RWPE1 (cell line): ENCODE data around the gene RETN.
A peak's percentile ranks its signal among the peaks of the same experiment; 100 is the strongest.

Source experiments
- CTCF ChIA-PET: fragments of 350-600 bp; sonication (Branson Sonifier 250); formaldehyde crosslinking; extraction: SDS; loops from one replicate; lab custom pipeline; 2021; lab: Yijun Ruan, JAX
- POLR2A ChIA-PET: fragments of 400-600 bp; formaldehyde crosslinking; extraction: SDS; loops from one replicate; lab custom pipeline; 2020; ENCODE audit warnings: antibody characterized with exemption; ENCODE audit not compliant: low non-redundant PET; lab: Yijun Ruan, JAX
- DNase-seq: peaks from one replicate; pipeline ENCODE4 v3.0.0; 2012; ENCODE audit warnings: low spot score
- H3K27ac ChIP-seq: fragments of 450-650 bp; 2 replicates; pipeline ENCODE4 v1.5.1; 2017
- TF ChIP-seq, protein P1 (sequence below): fragments of 450-650 bp; conservative IDR thresholded peaks from 2 replicates; pipeline ENCODE4 v1.5.1; 2017; ENCODE audit warnings: low read depth, mild to moderate bottlenecking

Gene RETN, protein sequence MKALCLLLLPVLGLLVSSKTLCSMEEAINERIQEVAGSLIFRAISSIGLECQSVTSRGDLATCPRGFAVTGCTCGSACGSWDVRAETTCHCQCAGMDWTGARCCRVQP

DNA sequence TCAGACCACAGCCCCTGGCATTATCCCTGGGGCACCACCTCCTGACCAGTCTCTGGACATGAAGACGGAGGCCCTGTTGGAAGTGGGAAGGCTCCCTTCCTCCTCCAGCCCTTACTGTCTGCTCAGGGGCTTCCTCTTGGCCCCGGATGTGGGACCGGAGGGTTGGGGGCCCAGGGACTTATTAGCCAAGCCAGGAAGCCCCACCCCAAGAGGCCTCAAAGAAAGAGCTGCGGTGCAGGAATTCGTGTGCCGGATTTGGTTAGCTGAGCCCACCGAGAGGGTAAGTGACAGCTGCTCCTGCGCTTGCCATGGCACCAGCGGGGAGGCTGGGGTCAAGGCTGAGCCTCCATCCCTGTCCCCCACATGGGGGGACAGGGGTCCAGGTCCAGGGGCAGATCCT lies at the start of gene RETN:
Gene RETN (plus strand): TSS at position 208 of the 400 bp plus-strand sequence. CDS start 278 bp downstream, outside the sequence.
- no peak for DNase-seq

GRCh38 chr19:7619671-7620441 lies 49.0 kb upstream of the RETN start:
- DNase-seq = no peak
- TF ChIP-seq, protein P1, sequence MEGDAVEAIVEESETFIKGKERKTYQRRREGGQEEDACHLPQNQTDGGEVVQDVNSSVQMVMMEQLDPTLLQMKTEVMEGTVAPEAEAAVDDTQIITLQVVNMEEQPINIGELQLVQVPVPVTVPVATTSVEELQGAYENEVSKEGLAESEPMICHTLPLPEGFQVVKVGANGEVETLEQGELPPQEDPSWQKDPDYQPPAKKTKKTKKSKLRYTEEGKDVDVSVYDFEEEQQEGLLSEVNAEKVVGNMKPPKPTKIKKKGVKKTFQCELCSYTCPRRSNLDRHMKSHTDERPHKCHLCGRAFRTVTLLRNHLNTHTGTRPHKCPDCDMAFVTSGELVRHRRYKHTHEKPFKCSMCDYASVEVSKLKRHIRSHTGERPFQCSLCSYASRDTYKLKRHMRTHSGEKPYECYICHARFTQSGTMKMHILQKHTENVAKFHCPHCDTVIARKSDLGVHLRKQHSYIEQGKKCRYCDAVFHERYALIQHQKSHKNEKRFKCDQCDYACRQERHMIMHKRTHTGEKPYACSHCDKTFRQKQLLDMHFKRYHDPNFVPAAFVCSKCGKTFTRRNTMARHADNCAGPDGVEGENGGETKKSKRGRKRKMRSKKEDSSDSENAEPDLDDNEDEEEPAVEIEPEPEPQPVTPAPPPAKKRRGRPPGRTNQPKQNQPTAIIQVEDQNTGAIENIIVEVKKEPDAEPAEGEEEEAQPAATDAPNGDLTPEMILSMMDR = no peak
- CTCF ChIA-PET = interaction anchor here (0.6 to 2.7 kb wide), 7 partner anchors 12 to 265 kb away, joined by 3 to 10 read pairs (median 4); partner anchors contain the start of gene TRAPPC5
- peak overlapping the region; percentile 41 for H3K27ac ChIP-seq
- POLR2A ChIA-PET = interaction anchor here (0.9 to 1.3 kb wide), 2 partner anchors 10 to 17 kb away, joined by 3 to 5 read pairs; partner anchors contain the start of genes PET100, STXBP2 and XAB2

More for the DNA sequence above, at the start of gene RETN:
- ChIA-PET CTCF (interaction anchor here (0.9 kb wide), 2 partner anchors 12 to 100 kb away, joined by 3 read pairs; partner anchors contain the start of gene TRAPPC5), POLR2A (interaction anchor here (0.6 kb wide), 1 partner anchor 160 kb away, joined by 3 read pairs; no protein-coding TSS in a partner anchor)
- TF ChIP-seq, protein P1 = no peak
- no peak within 1 kb of the TSS for H3K27ac ChIP-seq

DNA sequence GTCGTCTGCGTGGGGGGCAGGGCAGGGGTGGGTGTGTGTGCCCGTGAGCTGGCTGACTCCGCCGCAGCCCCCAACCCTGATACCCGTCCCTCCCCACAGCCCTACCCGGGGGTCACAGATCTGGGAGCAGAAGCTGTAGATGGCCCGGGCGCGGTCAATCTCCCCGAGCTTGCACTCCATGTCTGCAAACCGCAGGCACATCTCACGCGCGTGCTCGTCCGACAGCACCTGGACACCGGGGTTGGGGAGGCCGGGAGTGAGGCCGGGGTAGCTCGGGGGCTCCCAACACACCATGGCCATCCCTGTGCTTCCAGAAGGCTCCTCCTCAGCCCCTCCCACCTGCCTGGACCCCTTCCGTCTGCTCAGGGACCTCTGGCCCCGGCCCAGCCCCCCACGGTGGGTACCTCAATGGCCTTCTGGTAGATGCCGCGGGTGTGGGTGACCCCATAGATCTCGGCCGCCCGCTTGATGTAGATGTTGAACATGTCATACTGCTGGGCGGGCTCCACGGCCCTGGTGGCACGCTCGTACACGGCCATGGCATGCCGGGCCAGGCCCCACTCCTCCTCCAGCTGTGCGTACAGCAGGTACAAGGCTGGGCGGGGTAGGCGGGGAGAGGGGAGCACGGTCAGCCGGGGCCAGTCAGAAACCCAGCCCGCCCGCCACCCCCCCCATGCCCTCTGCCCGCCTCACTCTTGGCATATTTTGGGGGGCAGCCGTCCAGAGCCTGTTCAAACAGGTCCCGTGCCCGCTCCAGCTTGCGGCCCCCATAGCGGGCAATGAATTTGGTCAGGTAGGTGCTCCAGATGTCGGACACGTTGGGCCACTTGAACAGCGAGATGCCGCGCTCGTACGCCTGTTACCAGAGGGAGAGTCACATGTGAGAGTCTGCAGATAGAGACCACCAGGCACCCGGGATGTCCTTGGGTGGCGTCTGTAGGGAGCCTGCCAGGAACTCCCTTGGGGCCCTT lies 48.1 kb upstream of the RETN start:
- ChIA-PET POLR2A (interaction anchor here (1.3 kb wide), 1 partner anchor 9 kb away, joined by 5 read pairs; the partner anchor contains the start of genes PET100 and XAB2), CTCF (interaction anchor here (0.8 to 2.7 kb wide), 5 partner anchors 12 to 180 kb away, joined by 3 to 10 read pairs (median 5); partner anchors contain the start of gene TRAPPC5)
- DNase-seq = no peak
- no peak overlapping the region for H3K27ac ChIP-seq
- TF ChIP-seq, protein P1 = no peak

GRCh38 chr19:7622933-7623685 lies 45.7 kb upstream of the RETN start:
- CTCF ChIA-PET = interaction anchor here (0.6 kb wide), 1 partner anchor 57 kb away, joined by 3 read pairs; no protein-coding TSS in a partner anchor
- TF ChIP-seq, protein P1 = no peak
- no peak for DNase-seq
- POLR2A ChIA-PET = no interaction called here
- 0 out of 2 replicates have a peak overlapping the region, but pooled peaks have one; percentile 1 for H3K27ac ChIP-seq

DNA sequence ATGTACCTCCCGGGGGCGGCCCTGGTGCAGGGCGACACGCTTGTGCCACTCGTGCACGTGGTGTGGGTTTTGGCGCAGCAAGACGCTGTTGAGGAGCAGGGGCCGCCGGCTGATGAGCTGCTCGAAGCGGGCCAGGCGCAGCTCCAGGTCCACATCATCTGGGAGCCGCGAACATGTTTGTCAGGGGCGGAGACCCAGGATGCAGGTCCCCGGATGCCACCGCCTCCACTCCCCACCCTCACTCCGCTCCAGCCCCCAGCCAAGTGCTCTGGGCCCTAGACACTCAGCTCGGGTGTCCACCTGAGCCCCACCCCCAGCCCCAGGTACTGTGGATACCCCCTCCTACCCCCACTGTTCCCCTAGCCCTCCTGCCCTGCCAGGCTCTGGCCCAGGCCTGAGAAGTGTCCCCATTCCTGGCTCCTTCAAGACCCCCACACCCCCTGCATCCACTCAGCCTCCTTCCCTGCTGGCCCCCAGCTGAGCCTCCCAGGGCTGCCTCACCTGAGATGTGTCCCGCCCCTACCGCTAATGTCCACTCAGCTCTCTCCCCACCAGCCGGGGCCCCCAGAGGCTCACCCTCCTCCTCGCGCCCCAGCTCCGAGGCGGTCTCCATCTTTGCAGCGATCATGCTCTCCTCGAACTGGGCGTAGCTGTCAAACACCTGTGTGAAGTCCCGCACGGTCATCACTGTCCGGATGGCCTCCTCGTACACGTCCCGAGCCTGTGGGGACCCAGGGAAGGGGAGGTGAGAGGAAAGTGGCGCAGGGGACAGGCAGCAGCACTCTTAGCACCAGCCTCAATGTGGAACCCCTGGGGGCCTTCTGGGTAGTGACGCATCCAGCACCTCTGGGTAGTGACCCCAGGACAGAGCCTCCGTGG lies 44.9 kb upstream of the RETN start:
- ChIA-PET CTCF (interaction anchor here (0.6 kb wide), 1 partner anchor 58 kb away, joined by 3 read pairs; no protein-coding TSS in a partner anchor), POLR2A (interaction anchor here (0.6 kb wide), 1 partner anchor 190 kb away, joined by 13 read pairs; no protein-coding TSS in a partner anchor)
- DNase-seq = no peak
- TF ChIP-seq, protein P1 = no peak
- no peak overlapping the region for H3K27ac ChIP-seq
